GM13977 (cell line): ENCODE measurements around the gene MOB3B.

ENCODE experiments used
- DNase-seq: peaks from one replicate; pipeline ENCODE4 v3.0.0; 2012; ENCODE audit warnings: low spot score
- CTCF ChIP-seq: IDR thresholded peaks from 2 replicates; pipeline ENCODE4 v1.5.1; 2012; ENCODE audit warnings: mild to moderate bottlenecking, control low read depth; ENCODE audit not compliant: insufficient read depth; ENCODE audit errors: extremely low read depth, missing control alignments
- in situ Hi-C: fragments of 300-500 bp; cut with MboI; formaldehyde crosslinking; loops from one replicate; pipeline ENCODE4 v1.12.0; 2022; ENCODE audit warnings: low sequenced_read_pairs, low pct_unique_long_range_greater_than_20kb, mixed read lengths, inconsistent platforms; ENCODE audit not compliant: unreplicated experiment

MOB3B gene

GRCh38 chr9:27387722-27388121, 141.9 kb downstream of the MOB3B start:
- no peak for DNase-seq
- in situ Hi-C loops = no loop called here
- TF ChIP-seq CTCF = no peak

- no peak for DNase-seq
- TF ChIP-seq CTCF = no peak
- in situ Hi-C loops = no loop called here
Measured at GRCh38 chr9:27386571-27387091, 143.0 kb downstream of the MOB3B start.

GRCh38 chr9:27385606-27386322, 143.8 kb downstream of the MOB3B start:
- no peak for TF ChIP-seq CTCF
- no peak for DNase-seq
- in situ Hi-C loops = no loop called here

- no peak for TF ChIP-seq CTCF
- in situ Hi-C loops = no loop called here
- no peak for DNase-seq
Measured at GRCh38 chr9:27384262-27385014, 145.2 kb downstream of the MOB3B start.

- no peak for TF ChIP-seq CTCF
- in situ Hi-C loops = no loop called here
- no peak for DNase-seq
Measured at GRCh38 chr9:27383524-27383923, 146.1 kb downstream of the MOB3B start.

- DNase-seq = no peak
- in situ Hi-C loops = no loop called here
- no peak for TF ChIP-seq CTCF
Measured at GRCh38 chr9:27382975-27383374, 146.6 kb downstream of the MOB3B start.
